ENCODE measurements around the gene CCDC57.

Gene CCDC57

GRCh38 chr17:82184761-82185160, 27.9 kb downstream of the CCDC57 start:
- no peak overlapping the region for H3K4me2 ChIP-seq (ENCODE audit: insufficient read depth, low read length)
- no peaks in the 10 kb centered on the region for H4K20me1 ChIP-seq (ENCODE audit: insufficient read depth, low read length)
- no peaks in the 10 kb centered on the region for H3K27me3 ChIP-seq (ENCODE audit: insufficient read depth, low read length, poor library complexity)
- H2AFZ ChIP-seq (ENCODE audit: low read depth, low read length): no peak overlapping the region
- no peaks in the 10 kb centered on the region for H3K9me3 ChIP-seq (ENCODE audit: insufficient read depth, low read length, severe bottlenecking)
- ATAC-seq (ENCODE audit: insufficient read depth, low read depth): no peak
- H3K4me1 ChIP-seq (ENCODE audit: insufficient read depth, low read length): no peaks in the 10 kb centered on the region
- no peak for TF ChIP-seq EZH2 (IDR thresholded peaks at IDR 0.05; ENCODE audit: borderline replicate concordance, low read depth, low read length, severe bottlenecking)
- DNase-seq: no peak
- H3K79me2 ChIP-seq (ENCODE audit: insufficient read depth, low read length): no peaks in the 10 kb centered on the region
- no peak overlapping the region for H3K4me3 ChIP-seq (ENCODE audit: low read depth in 1 of 2, low read length in 2 of 2)
- peaks cover 50% of the 10 kb centered on the region for H3K36me3 ChIP-seq (ENCODE audit: insufficient read depth, low read length)
- H3K27ac ChIP-seq (ENCODE audit: low read length): no peak overlapping the region
- H3K9ac ChIP-seq (ENCODE audit: low read depth, low read length): no peak overlapping the region

GRCh38 chr17:82180776-82181528, 31.7 kb downstream of the CCDC57 start:
- Histone ChIP-seq H4K20me1 (ENCODE audit: insufficient read depth, low read length) (no peaks in the 10 kb centered on the region), H3K9me3 (ENCODE audit: insufficient read depth, low read length, severe bottlenecking) (no peaks in the 10 kb centered on the region), H2AFZ (ENCODE audit: low read depth, low read length) (no peak overlapping the region), H3K27me3 (ENCODE audit: insufficient read depth, low read length, poor library complexity) (no peaks in the 10 kb centered on the region), H3K36me3 (ENCODE audit: insufficient read depth, low read length) (peaks cover 64% of the 10 kb centered on the region), H3K27ac (ENCODE audit: low read length) (no peak overlapping the region), H3K4me1 (ENCODE audit: insufficient read depth, low read length) (no peaks in the 10 kb centered on the region), H3K9ac (ENCODE audit: low read depth, low read length) (no peak overlapping the region), H3K4me2 (ENCODE audit: insufficient read depth, low read length) (no peak overlapping the region), H3K4me3 (ENCODE audit: low read depth in 1 of 2, low read length in 2 of 2) (no peak overlapping the region), H3K79me2 (ENCODE audit: insufficient read depth, low read length) (no peaks in the 10 kb centered on the region)
- TF ChIP-seq CTCF (IDR thresholded peaks at IDR 0.05; ENCODE audit: borderline replicate concordance, extremely low read depth, low read length, poor library complexity, severe bottlenecking) (no peak), EZH2 (IDR thresholded peaks at IDR 0.05; ENCODE audit: borderline replicate concordance, low read depth, low read length, severe bottlenecking) (no peak)
- ATAC-seq (ENCODE audit: insufficient read depth, low read depth): no peak
- no peak for DNase-seq

DNA sequence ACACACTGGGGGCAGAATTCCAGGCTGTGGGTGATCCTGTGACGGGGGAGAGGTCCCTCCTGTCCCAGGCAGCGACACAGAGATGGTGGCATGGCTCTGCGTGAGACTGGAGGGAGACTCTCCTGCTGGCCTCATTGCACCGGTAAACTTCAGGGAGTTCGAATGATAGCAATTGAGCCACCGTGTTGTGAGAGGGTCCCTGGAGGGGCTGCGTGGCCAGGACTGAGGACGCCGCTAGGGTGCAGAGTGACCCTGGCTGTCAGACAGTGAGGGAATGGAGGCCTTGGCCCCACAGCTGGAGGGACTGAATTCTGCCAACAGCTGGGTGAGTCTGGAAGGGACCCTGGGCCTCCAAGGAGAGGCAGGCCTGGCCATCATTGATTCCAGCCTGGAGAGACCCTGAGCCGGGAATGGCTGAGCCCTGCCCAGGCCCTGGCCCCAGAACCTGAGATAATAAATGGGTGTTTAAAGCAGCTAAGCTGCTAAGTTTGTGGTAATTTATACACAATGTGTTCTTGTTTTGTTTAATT, 32.6 kb downstream of the CCDC57 start:
- H2AFZ ChIP-seq (ENCODE audit: low read depth, low read length): no peak overlapping the region
- no peak overlapping the region for H3K4me2 ChIP-seq (ENCODE audit: insufficient read depth, low read length)
- DNase-seq: no peak
- H3K9me3 ChIP-seq (ENCODE audit: insufficient read depth, low read length, severe bottlenecking): no peaks in the 10 kb centered on the region
- H3K4me1 ChIP-seq (ENCODE audit: insufficient read depth, low read length): no peaks in the 10 kb centered on the region
- H4K20me1 ChIP-seq (ENCODE audit: insufficient read depth, low read length): no peaks in the 10 kb centered on the region
- H3K27me3 ChIP-seq (ENCODE audit: insufficient read depth, low read length, poor library complexity): no peaks in the 10 kb centered on the region
- no peak for TF ChIP-seq EZH2 (IDR thresholded peaks at IDR 0.05; ENCODE audit: borderline replicate concordance, low read depth, low read length, severe bottlenecking)
- no peaks in the 10 kb centered on the region for H3K79me2 ChIP-seq (ENCODE audit: insufficient read depth, low read length)
- H3K9ac ChIP-seq (ENCODE audit: low read depth, low read length): no peak overlapping the region
- no peak overlapping the region for H3K27ac ChIP-seq (ENCODE audit: low read length)
- H3K36me3 ChIP-seq (ENCODE audit: insufficient read depth, low read length): peaks cover 69% of the 10 kb centered on the region
- no peak for ATAC-seq (ENCODE audit: insufficient read depth, low read depth)
- H3K4me3 ChIP-seq (ENCODE audit: low read depth in 1 of 2, low read length in 2 of 2): no peak overlapping the region

GRCh38 chr17:82179412-82179811, 33.2 kb downstream of the CCDC57 start:
- DNase-seq (no peak), ATAC-seq (ENCODE audit: insufficient read depth, low read depth) (no peak)
- no peak overlapping the region for H3K4me2 ChIP-seq (ENCODE audit: insufficient read depth, low read length)
- H3K36me3 ChIP-seq (ENCODE audit: insufficient read depth, low read length): peaks cover 64% of the 10 kb centered on the region
- no peaks in the 10 kb centered on the region for H3K79me2 ChIP-seq (ENCODE audit: insufficient read depth, low read length)
- no peak overlapping the region for H3K27ac ChIP-seq (ENCODE audit: low read length)
- no peak overlapping the region for H2AFZ ChIP-seq (ENCODE audit: low read depth, low read length)
- H3K4me3 ChIP-seq (ENCODE audit: low read depth in 1 of 2, low read length in 2 of 2): no peak overlapping the region
- TF ChIP-seq EZH2 (IDR thresholded peaks at IDR 0.05; ENCODE audit: borderline replicate concordance, low read depth, low read length, severe bottlenecking) (no peak), CTCF (IDR thresholded peaks at IDR 0.05; ENCODE audit: borderline replicate concordance, extremely low read depth, low read length, poor library complexity, severe bottlenecking) (no peak)
- no peak overlapping the region for H3K9ac ChIP-seq (ENCODE audit: low read depth, low read length)
- H3K27me3 ChIP-seq (ENCODE audit: insufficient read depth, low read length, poor library complexity): no peaks in the 10 kb centered on the region
- no peaks in the 10 kb centered on the region for H3K4me1 ChIP-seq (ENCODE audit: insufficient read depth, low read length)
- no peaks in the 10 kb centered on the region for H3K9me3 ChIP-seq (ENCODE audit: insufficient read depth, low read length, severe bottlenecking)
- no peaks in the 10 kb centered on the region for H4K20me1 ChIP-seq (ENCODE audit: insufficient read depth, low read length)
